Type B pancreatic cell (in vitro differentiated cells): ENCODE measurements around the gene TCF7L1. TPM values are rescaled to one million over a fixed set of nuclear protein-coding genes. Genes with fewer than 3 reads are reported as not detected.

ENCODE experiments used
- DNase-seq: peaks from one replicate; pipeline ENCODE4 v3.0.0; 2021; ENCODE audit warnings: mixed read lengths; ENCODE audit not compliant: unreplicated experiment; ENCODE audit errors: extremely low spot score
- H3K27ac Mint-ChIP-seq: 2 replicates; pipeline ENCODE4 v1.8.0; 2021; ENCODE audit warnings: mild to moderate bottlenecking, mixed read lengths
- H3K27me3 Mint-ChIP-seq: 2 replicates; pipeline ENCODE4 v1.8.0; 2021; ENCODE audit warnings: mixed read lengths
- H3K36me3 Mint-ChIP-seq: 2 replicates; pipeline ENCODE4 v1.8.0; 2021; ENCODE audit warnings: mixed read lengths
- H3K4me1 Mint-ChIP-seq: one replicate; pipeline ENCODE4 v1.8.0; 2021; ENCODE audit warnings: mixed read lengths; ENCODE audit not compliant: unreplicated experiment
- H3K4me3 Mint-ChIP-seq: 2 replicates; pipeline ENCODE4 v1.8.0; 2021; ENCODE audit warnings: mild to moderate bottlenecking, mixed read lengths
- H3K9me3 Mint-ChIP-seq: 2 replicates; pipeline ENCODE4 v1.8.0; 2021; ENCODE audit warnings: mixed read lengths
- CTCF ChIP-seq: fragments of 200-600 bp; sonication (generic); conservative IDR thresholded peaks from 2 replicates; pipeline ENCODE4 v1.5.0; 2021; ENCODE audit warnings: antibody characterized with exemption, mild to moderate bottlenecking
- total RNA-seq: library from RNA; stranded (reverse); gene quantifications from 2 replicates; pipeline ENCODE4 v1.2.1, GENCODE V29; 2021; ENCODE audit warnings: low replicate concordance

Gene TCF7L1
- total RNA-seq, 1 donor from 2014 or later, result 32.4 TPM

GRCh38 chr2:85191157-85191556 lies 58.0 kb downstream of the TCF7L1 start:
- Mint-ChIP-seq H3K27me3 (no peaks in the 10 kb centered on the region), H3K27ac (no peak overlapping the region), H3K4me1 (peaks cover 32% of the 10 kb centered on the region), H3K4me3 (no peak overlapping the region), H3K36me3 (peaks cover 12% of the 10 kb centered on the region), H3K9me3 (peaks cover 5% of the 10 kb centered on the region)
- DNase-seq, result no peak
- TF ChIP-seq CTCF, result no peak

GRCh38 chr2:85194780-85195480 lies 61.7 kb downstream of the TCF7L1 start:
- TF ChIP-seq CTCF, result no peak
- Mint-ChIP-seq H3K27me3 (no peaks in the 10 kb centered on the region), H3K9me3 (no peaks in the 10 kb centered on the region), H3K4me1 (peaks cover 9% of the 10 kb centered on the region), H3K36me3 (no peaks in the 10 kb centered on the region), H3K27ac (no peak overlapping the region), H3K4me3 (no peak overlapping the region)
- DNase-seq, result no peak

GRCh38 chr2:85195956-85196355 lies 62.8 kb downstream of the TCF7L1 start:
- no peak overlapping the region for H3K27ac Mint-ChIP-seq
- no peaks in the 10 kb centered on the region for H3K27me3 Mint-ChIP-seq
- no peak for TF ChIP-seq CTCF
- H3K4me3 Mint-ChIP-seq, result no peak overlapping the region
- peaks cover 9% of the 10 kb centered on the region for H3K4me1 Mint-ChIP-seq
- no peak for DNase-seq
- H3K9me3 Mint-ChIP-seq, result no peaks in the 10 kb centered on the region
- no peaks in the 10 kb centered on the region for H3K36me3 Mint-ChIP-seq

GRCh38 chr2:85199698-85200097 lies 66.5 kb downstream of the TCF7L1 start:
- no peaks in the 10 kb centered on the region for H3K9me3 Mint-ChIP-seq
- H3K27ac Mint-ChIP-seq, result no peak overlapping the region
- H3K4me1 Mint-ChIP-seq, result peaks cover 9% of the 10 kb centered on the region
- H3K27me3 Mint-ChIP-seq, result no peaks in the 10 kb centered on the region
- no peaks in the 10 kb centered on the region for H3K36me3 Mint-ChIP-seq
- no peak for TF ChIP-seq CTCF
- no peak overlapping the region for H3K4me3 Mint-ChIP-seq
- DNase-seq, result no peak

- H3K4me1 Mint-ChIP-seq, result peaks cover 38% of the 10 kb centered on the region
- DNase-seq, result no peak
- TF ChIP-seq CTCF, result no peak
- no peak overlapping the region for H3K4me3 Mint-ChIP-seq
- H3K27me3 Mint-ChIP-seq, result no peaks in the 10 kb centered on the region
- H3K36me3 Mint-ChIP-seq, result no peaks in the 10 kb centered on the region
- no peak overlapping the region for H3K27ac Mint-ChIP-seq
- H3K9me3 Mint-ChIP-seq, result no peaks in the 10 kb centered on the region
Observed at GRCh38 chr2:85209887-85210286, 76.7 kb downstream of the TCF7L1 start.
